AG09309 (cell line): ENCODE results near the gene VPREB1.
"Not testable (repeated sequence)": the region's sequence is repeated elsewhere in the genome, so short reads cannot be mapped to it uniquely, and the experiment has no call there.

ENCODE experiments used
- DNase-seq: peaks from one replicate; pipeline ENCODE4 v3.0.0-alpha.2; 2010; ENCODE audit warnings: low read depth
- H3K4me3 ChIP-seq: 2 replicates; pipeline ENCODE4 v1.5.1; 2011; ENCODE audit warnings: mild to moderate bottlenecking, low read depth, low read length, moderate library complexity; ENCODE audit not compliant: control insufficient read depth
- TF ChIP-seq, protein P1 (sequence below): IDR thresholded peaks from 2 replicates; pipeline ENCODE4 v1.5.1; 2011; ENCODE audit warnings: mild to moderate bottlenecking, low read depth, low read length, inconsistent platforms; ENCODE audit not compliant: insufficient read depth, control insufficient read depth; ENCODE audit errors: missing control alignments

Gene VPREB1

DNA sequence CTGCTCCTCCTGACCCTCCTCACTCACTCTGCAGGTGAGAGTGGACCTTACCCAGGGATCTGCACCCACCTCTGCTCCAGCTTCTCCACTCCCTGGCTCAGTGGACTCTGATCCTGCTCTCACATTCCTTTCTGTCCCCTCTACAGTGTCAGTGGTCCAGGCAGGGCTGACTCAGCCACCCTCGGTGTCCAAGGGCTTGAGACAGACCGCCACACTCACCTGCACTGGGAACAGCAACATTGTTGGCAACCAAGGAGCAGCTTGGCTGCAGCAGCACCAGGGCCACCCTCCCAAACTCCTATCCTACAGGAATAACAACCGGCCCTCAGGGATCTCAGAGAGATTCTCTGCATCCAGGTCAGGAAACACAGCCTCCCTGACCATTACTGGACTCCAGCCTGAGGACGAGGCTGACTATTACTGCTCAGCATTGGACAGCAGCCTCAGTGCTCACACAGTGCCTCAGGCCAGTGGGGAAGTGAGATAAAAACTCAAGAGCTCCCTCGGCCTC is 29.7 kb upstream of the VPREB1 start:
- DNase-seq: no peak
- TF ChIP-seq, protein P1, sequence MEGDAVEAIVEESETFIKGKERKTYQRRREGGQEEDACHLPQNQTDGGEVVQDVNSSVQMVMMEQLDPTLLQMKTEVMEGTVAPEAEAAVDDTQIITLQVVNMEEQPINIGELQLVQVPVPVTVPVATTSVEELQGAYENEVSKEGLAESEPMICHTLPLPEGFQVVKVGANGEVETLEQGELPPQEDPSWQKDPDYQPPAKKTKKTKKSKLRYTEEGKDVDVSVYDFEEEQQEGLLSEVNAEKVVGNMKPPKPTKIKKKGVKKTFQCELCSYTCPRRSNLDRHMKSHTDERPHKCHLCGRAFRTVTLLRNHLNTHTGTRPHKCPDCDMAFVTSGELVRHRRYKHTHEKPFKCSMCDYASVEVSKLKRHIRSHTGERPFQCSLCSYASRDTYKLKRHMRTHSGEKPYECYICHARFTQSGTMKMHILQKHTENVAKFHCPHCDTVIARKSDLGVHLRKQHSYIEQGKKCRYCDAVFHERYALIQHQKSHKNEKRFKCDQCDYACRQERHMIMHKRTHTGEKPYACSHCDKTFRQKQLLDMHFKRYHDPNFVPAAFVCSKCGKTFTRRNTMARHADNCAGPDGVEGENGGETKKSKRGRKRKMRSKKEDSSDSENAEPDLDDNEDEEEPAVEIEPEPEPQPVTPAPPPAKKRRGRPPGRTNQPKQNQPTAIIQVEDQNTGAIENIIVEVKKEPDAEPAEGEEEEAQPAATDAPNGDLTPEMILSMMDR: no peak
- H3K4me3 ChIP-seq: no peak overlapping the region

DNA sequence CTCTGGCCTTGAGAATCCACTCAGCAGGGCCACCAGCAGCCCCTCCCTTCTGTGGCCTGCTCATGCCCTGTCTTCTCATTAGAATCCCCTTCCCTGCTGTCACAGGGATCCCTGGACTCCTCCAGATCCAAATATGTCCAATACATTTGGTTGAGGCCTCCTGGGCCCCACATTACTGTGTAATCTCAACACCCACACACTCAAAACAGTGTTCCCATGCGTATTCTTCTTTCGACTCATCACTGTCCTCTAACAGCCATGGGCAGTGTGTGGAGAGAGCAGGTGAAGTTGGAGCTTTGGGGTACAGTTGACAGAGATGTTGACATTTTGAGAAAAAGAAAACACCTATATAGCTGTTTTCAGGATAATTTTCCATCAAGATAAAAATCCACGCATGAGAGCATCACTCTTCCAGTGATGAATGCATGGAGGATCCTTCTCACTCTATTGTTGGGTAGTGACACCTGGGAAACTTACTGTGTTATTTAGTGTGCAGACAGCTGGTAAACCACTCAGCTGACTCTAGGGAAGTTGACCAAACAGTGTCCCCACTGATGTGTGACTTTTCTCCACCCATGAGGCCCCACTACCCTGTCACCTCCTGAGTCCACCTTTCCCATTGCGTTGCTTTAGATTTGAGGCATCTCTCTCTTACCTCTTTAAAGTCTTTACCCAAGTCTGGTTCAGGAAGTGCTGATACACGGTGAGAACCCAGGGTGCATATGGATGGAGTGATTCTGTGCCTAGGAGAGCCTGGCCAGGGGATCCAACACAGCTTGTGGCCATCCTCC is 28.7 kb upstream of the VPREB1 start:
- TF ChIP-seq, protein P1: no peak

DNA sequence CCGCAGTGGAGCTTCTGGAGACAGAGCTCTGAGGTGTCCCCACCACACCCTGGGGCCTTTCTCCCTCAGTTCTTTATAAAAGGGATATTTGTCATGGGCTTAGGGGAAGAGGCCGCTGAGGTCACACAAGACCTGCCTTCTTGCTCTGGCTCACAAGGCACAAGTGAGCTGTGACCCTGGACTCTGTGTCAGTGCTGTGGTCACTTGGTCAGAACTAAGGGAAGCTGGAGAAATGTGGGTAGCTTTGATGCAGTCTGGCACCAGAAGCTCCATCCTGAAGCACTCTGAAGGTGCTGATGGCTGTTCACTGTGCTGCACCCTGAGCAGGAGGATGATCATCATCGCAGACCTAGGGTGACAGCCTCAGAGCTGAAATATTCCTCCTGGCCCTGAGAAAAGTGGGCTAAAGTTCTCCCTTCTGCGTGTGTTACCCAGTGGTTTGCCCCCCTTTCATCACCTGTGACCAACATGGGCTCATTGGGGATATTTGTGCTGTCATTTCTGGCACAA is 28.1 kb upstream of the VPREB1 start:
- DNase-seq: no peak
- TF ChIP-seq, protein P1: no peak
- H3K4me3 ChIP-seq: no peak overlapping the region

More for the DNA sequence above, 28.7 kb upstream of the VPREB1 start:
- H3K4me3 ChIP-seq: no peak overlapping the region
- no peak for DNase-seq

DNA sequence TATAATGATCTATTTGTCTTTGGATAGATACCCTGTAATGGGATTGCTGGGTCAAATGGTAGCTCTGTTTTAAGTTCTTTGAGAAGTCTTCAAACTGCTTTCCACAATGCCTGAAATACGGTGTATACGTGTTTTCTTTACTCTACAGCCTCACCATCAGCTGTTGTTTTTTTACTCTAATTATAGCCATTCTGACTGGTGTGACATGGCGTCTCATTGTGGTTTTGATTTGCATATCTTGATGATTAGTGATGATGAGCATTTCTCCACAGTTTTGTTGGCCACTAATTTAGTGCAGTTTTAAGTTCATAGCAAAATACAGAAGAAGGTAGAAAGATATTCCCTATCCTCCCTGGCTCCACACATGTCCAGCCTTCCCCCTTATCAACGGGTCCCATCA is 26.3 kb upstream of the VPREB1 start:
- H3K4me3 ChIP-seq: no peak overlapping the region
- DNase-seq: no peak
- TF ChIP-seq, protein P1: no peak

DNA sequence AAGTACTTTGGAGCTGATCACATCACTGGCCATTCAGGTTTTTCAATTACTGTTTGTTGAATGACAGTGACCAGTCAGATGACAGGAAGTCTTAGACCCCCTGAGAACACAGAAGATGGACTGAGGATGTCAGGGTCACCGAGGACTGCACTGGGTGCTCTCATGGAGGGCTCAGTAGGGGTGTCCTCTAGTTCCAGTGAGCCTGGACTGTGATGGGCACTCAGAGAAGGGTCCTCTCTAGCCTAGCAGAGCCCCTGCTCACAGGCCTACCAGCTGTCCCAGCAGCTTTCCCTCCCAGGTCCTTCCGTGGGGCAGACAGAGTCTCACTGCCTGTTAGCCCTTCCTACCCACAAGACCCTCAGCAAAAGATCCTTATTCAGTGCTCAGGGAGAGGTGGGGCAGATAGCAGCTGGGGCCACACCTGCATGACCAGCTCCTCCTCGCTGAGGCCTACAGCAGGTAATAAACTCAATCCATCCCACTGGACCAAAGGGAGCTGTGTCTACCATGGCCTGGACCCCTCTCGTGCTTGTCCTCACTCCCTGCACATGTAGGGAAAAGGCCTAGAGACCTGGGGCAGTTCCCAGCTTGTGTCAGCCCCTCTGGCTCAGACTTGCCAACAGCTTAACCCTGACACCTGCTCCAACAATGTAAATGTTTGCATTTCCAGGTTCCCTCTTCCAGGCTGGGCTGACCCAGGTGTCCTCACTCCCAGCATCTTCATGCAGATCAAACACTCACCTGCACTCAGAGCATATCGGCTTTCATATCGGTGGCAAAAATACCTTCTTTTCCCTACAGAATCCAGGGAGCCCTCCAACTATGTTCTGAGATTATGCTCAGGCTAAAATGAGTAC is 25.2 kb upstream of the VPREB1 start:
- no peak overlapping the region for H3K4me3 ChIP-seq
- TF ChIP-seq, protein P1: no peak
- no peak for DNase-seq

DNA sequence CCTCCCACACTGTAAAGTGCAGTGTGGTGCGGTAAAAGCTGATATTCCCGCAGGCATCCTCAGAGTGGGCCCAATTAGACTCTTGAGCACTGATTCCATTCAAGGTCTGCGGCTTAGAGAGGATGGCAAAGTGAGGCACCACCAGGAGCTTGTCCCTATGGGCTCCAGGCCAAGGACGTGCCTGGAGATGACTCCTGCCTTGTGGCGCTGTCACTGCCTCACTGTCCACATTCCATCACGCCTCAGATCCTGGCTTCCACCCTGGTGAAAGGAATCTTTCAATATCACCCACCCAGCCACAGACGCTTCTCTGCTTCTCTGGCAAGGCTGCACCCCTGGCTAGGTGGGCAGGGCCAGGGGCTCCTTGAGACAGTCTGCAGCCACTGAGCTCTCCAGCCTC is 23.5 kb upstream of the VPREB1 start:
- H3K4me3 ChIP-seq: not testable (repeated sequence)

More for the DNA sequence above, 23.5 kb upstream of the VPREB1 start:
- not testable (repeated sequence) for DNase-seq
